ENCODE results near the gene CABLES1.
"Not testable (repeated sequence)": the region's sequence is repeated elsewhere in the genome, so short reads cannot be mapped to it uniquely, and the experiment has no call there.

CABLES1 gene

GRCh38 chr18:23247896-23248295 lies 112.6 kb downstream of the CABLES1 start:
- DNase-seq, result no peak

GRCh38 chr18:23248826-23249225 lies 113.5 kb downstream of the CABLES1 start:
- no peak for DNase-seq

- DNase-seq, result no peak
These were observed 114.1 kb downstream of the CABLES1 start for GRCh38 chr18:23249348-23249747.

- DNase-seq, result peak; percentile 56
These were observed 115.8 kb downstream of the CABLES1 start for GRCh38 chr18:23250893-23251656.

GRCh38 chr18:23253630-23254029 lies 118.3 kb downstream of the CABLES1 start:
- DNase-seq, result no peak

GRCh38 chr18:23257137-23257536 lies 121.9 kb downstream of the CABLES1 start:
- no peak for DNase-seq

- DNase-seq, result no peak
These were observed 122.6 kb downstream of the CABLES1 start for GRCh38 chr18:23257686-23258565.

GRCh38 chr18:23258566-23259469 lies 123.5 kb downstream of the CABLES1 start:
- DNase-seq, result no peak

GRCh38 chr18:23259701-23260681 lies 124.7 kb downstream of the CABLES1 start:
- peak; percentile 83 for DNase-seq

GRCh38 chr18:23260926-23261590 lies 125.8 kb downstream of the CABLES1 start:
- DNase-seq, result no peak

GRCh38 chr18:23263551-23264235 lies 128.4 kb downstream of the CABLES1 start:
- DNase-seq, result no peak

GRCh38 chr18:23265682-23266399 lies 130.6 kb downstream of the CABLES1 start:
- no peak for DNase-seq

- no peak for DNase-seq
These were observed 131.6 kb downstream of the CABLES1 start for GRCh38 chr18:23266717-23267446.

- DNase-seq, result no peak
These were observed 132.1 kb downstream of the CABLES1 start for GRCh38 chr18:23267447-23267776.

GRCh38 chr18:23268641-23269040 lies 133.4 kb downstream of the CABLES1 start:
- no peak for DNase-seq

GRCh38 chr18:23269068-23269467 lies 133.8 kb downstream of the CABLES1 start:
- not testable (repeated sequence) for DNase-seq

- no peak for DNase-seq
These were observed 134.6 kb downstream of the CABLES1 start for GRCh38 chr18:23269928-23270327.

GRCh38 chr18:23270986-23271680 lies 135.8 kb downstream of the CABLES1 start:
- no peak for DNase-seq

Measured in GDM1 (cell line).